ENCODE data around the gene LAMTOR2. TPM values are rescaled to one million over a fixed set of nuclear protein-coding genes. Genes with fewer than 3 reads are reported as not detected.
"Not testable (repeated sequence)": the region's sequence is repeated elsewhere in the genome, so short reads cannot be mapped to it uniquely, and the experiment has no call there.

Gene LAMTOR2
- total RNA-seq, 2 experiments from 2014 or later = 41.3 to 61.0 TPM

GRCh38 chr1:156025876-156026275 is 28.7 kb upstream of the LAMTOR2 start:
- DNase-seq = peak; percentile 33
- H3K4me3 Mint-ChIP-seq = no peak overlapping the region
- POLR2A ChIA-PET = no interaction called here
- CTCF ChIA-PET = interaction anchor here (0.6 to 1.7 kb wide), 12 partner anchors 8 to 427 kb away, joined by 3 to 11 read pairs (median 3); partner anchors contain the start of genes LAMTOR2 and UBQLN4
- H3K27me3 Mint-ChIP-seq = no peaks in the 10 kb centered on the region
- H3K36me3 Mint-ChIP-seq (ENCODE audit: low read depth) = no peaks in the 10 kb centered on the region
- peaks cover 14% of the 10 kb centered on the region for H3K4me1 Mint-ChIP-seq
- no peak overlapping the region for H3K27ac Mint-ChIP-seq
- H3K9me3 Mint-ChIP-seq = no peaks in the 10 kb centered on the region

DNA sequence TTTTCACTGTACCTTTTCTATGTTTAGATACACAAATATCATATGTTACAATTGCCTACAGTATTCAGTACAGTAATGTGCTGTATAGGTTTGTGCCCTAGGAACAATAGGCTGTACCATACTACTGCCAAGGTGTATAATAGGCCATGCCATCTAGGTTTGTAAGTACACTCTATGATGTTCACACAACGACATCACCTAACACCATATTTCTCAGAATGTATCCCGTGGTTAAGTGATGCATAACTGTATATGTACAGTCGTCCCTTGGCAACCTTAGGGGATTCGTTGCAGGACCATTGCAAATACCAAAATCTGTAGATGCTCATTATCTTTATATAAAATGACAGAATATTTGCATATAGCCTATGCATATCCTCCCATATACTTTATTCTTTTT is 28.0 kb upstream of the LAMTOR2 start:
- H3K36me3 Mint-ChIP-seq (ENCODE audit: low read depth) = no peaks in the 10 kb centered on the region
- H3K9me3 Mint-ChIP-seq = no peaks in the 10 kb centered on the region
- H3K4me1 Mint-ChIP-seq = peaks cover 11% of the 10 kb centered on the region
- POLR2A ChIA-PET = no interaction called here
- CTCF ChIA-PET = interaction anchor here (1.1 to 1.7 kb wide), 4 partner anchors 18 to 95 kb away, joined by 3 to 11 read pairs (median 8); partner anchors contain the start of genes LAMTOR2 and UBQLN4
- H3K4me3 Mint-ChIP-seq = no peak overlapping the region
- H3K27me3 Mint-ChIP-seq = no peaks in the 10 kb centered on the region
- DNase-seq = no peak
- H3K27ac Mint-ChIP-seq = no peak overlapping the region

DNA sequence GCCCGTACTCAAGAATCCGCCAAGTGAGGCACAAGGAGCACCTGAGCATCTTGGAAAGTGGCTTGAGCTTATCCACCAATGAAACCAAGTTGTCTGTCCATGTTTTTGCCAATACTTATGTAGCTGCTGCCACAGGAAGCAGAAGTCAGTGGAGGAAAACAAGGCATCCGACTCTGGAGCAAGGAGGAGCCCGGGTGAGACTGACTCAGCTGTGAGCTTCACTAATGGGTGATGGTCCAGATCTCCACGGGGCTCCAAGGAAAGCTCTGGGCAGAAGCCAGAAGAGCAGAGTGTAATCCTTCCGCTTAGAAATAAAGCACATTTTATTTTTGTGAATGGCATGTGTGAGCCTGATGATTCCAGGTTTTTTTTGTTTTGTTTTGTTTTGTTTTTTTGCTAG is 21.6 kb upstream of the LAMTOR2 start:
- no peaks in the 10 kb centered on the region for H3K9me3 Mint-ChIP-seq
- H3K36me3 Mint-ChIP-seq (ENCODE audit: low read depth) = peaks cover 1% of the 10 kb centered on the region
- ChIA-PET POLR2A (no interaction called here), CTCF (interaction anchor here (1.0 to 1.9 kb wide), 3 partner anchors 12 to 192 kb away, joined by 3 to 4 read pairs (median 4); partner anchors contain the start of gene SSR2)
- no peaks in the 10 kb centered on the region for H3K27me3 Mint-ChIP-seq
- H3K4me3 Mint-ChIP-seq = no peak overlapping the region
- peaks cover 7% of the 10 kb centered on the region for H3K4me1 Mint-ChIP-seq
- no peak overlapping the region for H3K27ac Mint-ChIP-seq
- no peak for DNase-seq

DNA sequence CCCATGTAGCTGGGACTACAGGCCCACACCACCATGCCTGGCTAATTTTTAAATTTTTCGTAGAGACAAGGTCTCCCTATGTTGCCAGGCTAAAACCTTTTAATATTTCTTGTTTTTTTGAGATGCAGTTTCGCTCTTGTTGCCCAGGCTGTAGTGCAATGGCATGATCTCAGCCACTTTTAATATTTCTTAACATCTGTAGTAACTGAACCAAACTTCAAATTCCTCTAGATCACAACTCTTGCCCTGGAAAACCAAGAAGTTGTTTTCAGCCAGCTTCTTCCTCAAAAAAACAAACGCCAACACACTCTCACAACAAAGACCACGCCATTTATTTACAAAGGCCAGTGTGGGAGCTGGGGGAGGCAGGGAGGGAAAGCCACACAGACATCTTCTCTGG is 19.6 kb upstream of the LAMTOR2 start:
- DNase-seq; H3K9me3 Mint-ChIP-seq; H3K36me3 Mint-ChIP-seq (ENCODE audit: low read depth); H3K4me1 Mint-ChIP-seq; H3K27me3 Mint-ChIP-seq; POLR2A ChIA-PET; H3K27ac Mint-ChIP-seq; H3K4me3 Mint-ChIP-seq: not testable (repeated sequence)
- CTCF ChIA-PET = interaction anchor here (0.7 kb wide), 1 partner anchor 34 kb away, joined by 3 read pairs; no protein-coding TSS in a partner anchor

GRCh38 chr1:156042828-156043227 is 11.8 kb upstream of the LAMTOR2 start:
- no peaks in the 10 kb centered on the region for H3K27me3 Mint-ChIP-seq
- H3K4me3 Mint-ChIP-seq = no peak overlapping the region
- H3K4me1 Mint-ChIP-seq = peaks cover 8% of the 10 kb centered on the region
- no peak for DNase-seq
- no peaks in the 10 kb centered on the region for H3K9me3 Mint-ChIP-seq
- CTCF ChIA-PET = interaction anchor here (1.1 to 2.7 kb wide), 2 partner anchors 17 to 139 kb away, joined by 3 to 11 read pairs; no protein-coding TSS in a partner anchor
- H3K36me3 Mint-ChIP-seq (ENCODE audit: low read depth) = peaks cover 6% of the 10 kb centered on the region
- POLR2A ChIA-PET = interaction anchor here (0.7 kb wide), 1 partner anchor 200 kb away, joined by 3 read pairs; no protein-coding TSS in a partner anchor
- no peak overlapping the region for H3K27ac Mint-ChIP-seq

DNA sequence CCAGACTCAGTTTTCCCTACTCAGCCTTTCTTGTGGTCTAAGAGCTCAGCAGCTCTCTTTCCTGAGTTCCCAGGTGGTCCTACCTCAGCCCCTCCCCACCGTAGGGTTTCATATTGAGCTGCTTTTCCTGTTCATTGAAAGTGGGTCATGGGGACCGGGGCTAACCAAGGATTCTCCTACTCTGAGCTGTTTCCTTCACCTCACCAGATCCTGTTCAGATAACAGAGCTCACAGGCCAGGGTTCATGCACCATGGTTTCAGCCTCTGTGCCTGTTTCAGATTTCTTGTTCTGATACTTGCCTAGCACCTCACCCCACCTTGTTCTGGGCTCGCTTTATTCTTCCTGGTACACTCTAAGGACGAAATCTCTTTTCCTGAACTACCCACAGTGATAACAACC is 9.5 kb upstream of the LAMTOR2 start:
- Mint-ChIP-seq H3K36me3 (ENCODE audit: low read depth) (peaks cover 16% of the 10 kb centered on the region), H3K9me3 (no peaks in the 10 kb centered on the region), H3K27me3 (no peaks in the 10 kb centered on the region), H3K27ac (no peak overlapping the region), H3K4me1 (peaks cover 8% of the 10 kb centered on the region), H3K4me3 (no peak overlapping the region)
- DNase-seq = no peak
- POLR2A ChIA-PET = no interaction called here
- CTCF ChIA-PET = interaction anchor here (1.3 to 2.7 kb wide), 3 partner anchors 16 to 64 kb away, joined by 3 to 11 read pairs (median 4); no protein-coding TSS in a partner anchor

- H3K36me3 Mint-ChIP-seq (ENCODE audit: low read depth) = peaks cover 10% of the 10 kb centered on the region
- H3K27ac Mint-ChIP-seq = no peak overlapping the region
- CTCF ChIA-PET = interaction anchor here (0.6 to 2.2 kb wide), 4 partner anchors 18 to 110 kb away, joined by 3 to 6 read pairs (median 4); no protein-coding TSS in a partner anchor
- H3K4me1 Mint-ChIP-seq = peaks cover 18% of the 10 kb centered on the region
- DNase-seq = no peak
- H3K9me3 Mint-ChIP-seq = no peaks in the 10 kb centered on the region
- no peaks in the 10 kb centered on the region for H3K27me3 Mint-ChIP-seq
- no peak overlapping the region for H3K4me3 Mint-ChIP-seq
- POLR2A ChIA-PET = no interaction called here
Measured at GRCh38 chr1:156048663-156049258, 5.8 kb upstream of the LAMTOR2 start.

GRCh38 chr1:156050376-156050775 is 4.2 kb upstream of the LAMTOR2 start:
- no peak overlapping the region for H3K27ac Mint-ChIP-seq
- peaks cover 10% of the 10 kb centered on the region for H3K36me3 Mint-ChIP-seq (ENCODE audit: low read depth)
- ChIA-PET CTCF (interaction anchor here (0.6 kb wide), 1 partner anchor 167 kb away, joined by 3 read pairs; no protein-coding TSS in a partner anchor), POLR2A (no interaction called here)
- H3K9me3 Mint-ChIP-seq = no peaks in the 10 kb centered on the region
- peaks cover 14% of the 10 kb centered on the region for H3K4me1 Mint-ChIP-seq
- H3K27me3 Mint-ChIP-seq = no peaks in the 10 kb centered on the region
- DNase-seq = no peak
- H3K4me3 Mint-ChIP-seq = no peak overlapping the region

GRCh38 chr1:156051011-156051725 is 3.4 kb upstream of the LAMTOR2 start:
- Mint-ChIP-seq H3K27ac (no peak overlapping the region), H3K4me3 (no peak overlapping the region), H3K27me3 (no peaks in the 10 kb centered on the region), H3K9me3 (no peaks in the 10 kb centered on the region), H3K4me1 (peaks cover 20% of the 10 kb centered on the region), H3K36me3 (ENCODE audit: low read depth) (peaks cover 10% of the 10 kb centered on the region)
- DNase-seq = no peak
- POLR2A ChIA-PET = interaction anchor here (0.9 kb wide), 1 partner anchor 26 kb away, joined by 4 read pairs; no protein-coding TSS in a partner anchor
- CTCF ChIA-PET = interaction anchor here (0.9 to 2.7 kb wide), 2 partner anchors 15 to 28 kb away, joined by 3 to 11 read pairs; no protein-coding TSS in a partner anchor

- H3K27ac Mint-ChIP-seq = peak overlapping the region; percentile 89
- H3K4me3 Mint-ChIP-seq = peak overlapping the region; percentile 88
- DNase-seq = peak; percentile 75
- H3K36me3 Mint-ChIP-seq (ENCODE audit: low read depth) = peaks cover 16% of the 10 kb centered on the region
- no peaks in the 10 kb centered on the region for H3K27me3 Mint-ChIP-seq
- ChIA-PET POLR2A (interaction anchor here (0.6 kb wide), 1 partner anchor 45 kb away, joined by 3 read pairs; no protein-coding TSS in a partner anchor), CTCF (interaction anchor here (0.6 to 2.7 kb wide), 7 partner anchors 12 to 152 kb away, joined by 3 to 11 read pairs (median 4); no protein-coding TSS in a partner anchor)
- peaks cover 27% of the 10 kb centered on the region for H3K4me1 Mint-ChIP-seq
- no peaks in the 10 kb centered on the region for H3K9me3 Mint-ChIP-seq
Measured at GRCh38 chr1:156052862-156053767, 1.5 kb upstream of the LAMTOR2 start.

GRCh38 chr1:156053768-156054499 is 648 bp upstream of the LAMTOR2 start, which contains the start of gene UBQLN4:
UBQLN4 (minus strand) TSS chr1:156053798; CDS start chr1:156053701, 97 bp downstream.
- peaks cover 27% of the 10 kb centered on the region for H3K4me1 Mint-ChIP-seq
- POLR2A ChIA-PET = no interaction called here

More at GRCh38 chr1:156053768-156054499, 648 bp upstream of the LAMTOR2 start, which contains the start of gene UBQLN4:
- DNase-seq = peak; percentile 88
- Mint-ChIP-seq H3K4me3 (peak within 1 kb of the TSS; percentile 88), H3K9me3 (no peaks in the 10 kb centered on the region), H3K27me3 (no peaks in the 10 kb centered on the region), H3K27ac (peak within 1 kb of the TSS; percentile 89), H3K36me3 (ENCODE audit: low read depth) (peaks cover 16% of the 10 kb centered on the region)
- CTCF ChIA-PET = interaction anchor here (0.5 to 1.8 kb wide), 7 partner anchors 13 to 243 kb away, joined by 3 to 6 read pairs (median 4); no protein-coding TSS in a partner anchor
